ENCODE measurements around the gene UBAP2.

DNA sequence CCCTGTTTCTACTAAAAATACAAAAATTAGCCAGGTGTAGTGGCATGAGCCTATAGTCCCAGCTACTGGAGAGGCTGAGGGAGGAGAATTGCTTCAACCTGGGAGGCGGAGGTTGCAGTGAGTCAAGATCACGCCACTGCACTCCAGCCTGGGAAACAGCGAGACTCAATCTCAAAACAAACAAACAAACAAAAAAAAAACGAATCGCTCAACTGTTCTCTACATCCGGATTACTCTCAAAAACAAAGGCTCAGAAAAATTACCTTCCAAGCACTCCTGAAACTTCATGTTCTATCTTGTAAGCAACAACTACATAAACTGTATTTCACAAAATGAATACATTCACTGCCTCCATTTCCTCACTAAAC is 14.0 kb downstream of the UBAP2 start:
- no peak for TF ChIP-seq POLR2A (IDR thresholded peaks at IDR 0.05)
- TF ChIP-seq, protein P1, sequence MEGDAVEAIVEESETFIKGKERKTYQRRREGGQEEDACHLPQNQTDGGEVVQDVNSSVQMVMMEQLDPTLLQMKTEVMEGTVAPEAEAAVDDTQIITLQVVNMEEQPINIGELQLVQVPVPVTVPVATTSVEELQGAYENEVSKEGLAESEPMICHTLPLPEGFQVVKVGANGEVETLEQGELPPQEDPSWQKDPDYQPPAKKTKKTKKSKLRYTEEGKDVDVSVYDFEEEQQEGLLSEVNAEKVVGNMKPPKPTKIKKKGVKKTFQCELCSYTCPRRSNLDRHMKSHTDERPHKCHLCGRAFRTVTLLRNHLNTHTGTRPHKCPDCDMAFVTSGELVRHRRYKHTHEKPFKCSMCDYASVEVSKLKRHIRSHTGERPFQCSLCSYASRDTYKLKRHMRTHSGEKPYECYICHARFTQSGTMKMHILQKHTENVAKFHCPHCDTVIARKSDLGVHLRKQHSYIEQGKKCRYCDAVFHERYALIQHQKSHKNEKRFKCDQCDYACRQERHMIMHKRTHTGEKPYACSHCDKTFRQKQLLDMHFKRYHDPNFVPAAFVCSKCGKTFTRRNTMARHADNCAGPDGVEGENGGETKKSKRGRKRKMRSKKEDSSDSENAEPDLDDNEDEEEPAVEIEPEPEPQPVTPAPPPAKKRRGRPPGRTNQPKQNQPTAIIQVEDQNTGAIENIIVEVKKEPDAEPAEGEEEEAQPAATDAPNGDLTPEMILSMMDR (IDR thresholded peaks at IDR 0.05): no peak

Data from ovary (tissue), 3 donors.